ENCODE results near the gene CCT2.

DNA sequence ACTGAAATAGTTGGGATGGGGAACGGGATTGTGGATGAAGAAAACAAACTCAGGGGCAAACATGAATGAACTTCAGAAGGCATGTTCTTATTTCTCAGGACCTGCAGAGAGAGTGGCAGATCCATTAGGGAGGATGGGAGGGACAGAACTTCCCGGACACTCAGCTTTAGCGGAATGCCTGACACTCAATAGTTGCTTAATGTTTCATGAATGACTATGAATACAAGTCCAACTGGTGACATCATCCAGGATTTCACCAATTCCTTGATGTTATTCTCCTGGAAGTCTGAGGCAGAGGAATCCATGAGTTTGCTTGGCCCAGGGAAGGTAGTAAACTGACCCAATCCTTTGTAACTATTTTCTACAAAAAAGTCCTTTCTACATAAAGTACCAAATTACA, 63.2 kb downstream of the CCT2 start:
- no peak for TF ChIP-seq POLR2A (IDR thresholded peaks at IDR 0.05)
- TF ChIP-seq, protein P1, sequence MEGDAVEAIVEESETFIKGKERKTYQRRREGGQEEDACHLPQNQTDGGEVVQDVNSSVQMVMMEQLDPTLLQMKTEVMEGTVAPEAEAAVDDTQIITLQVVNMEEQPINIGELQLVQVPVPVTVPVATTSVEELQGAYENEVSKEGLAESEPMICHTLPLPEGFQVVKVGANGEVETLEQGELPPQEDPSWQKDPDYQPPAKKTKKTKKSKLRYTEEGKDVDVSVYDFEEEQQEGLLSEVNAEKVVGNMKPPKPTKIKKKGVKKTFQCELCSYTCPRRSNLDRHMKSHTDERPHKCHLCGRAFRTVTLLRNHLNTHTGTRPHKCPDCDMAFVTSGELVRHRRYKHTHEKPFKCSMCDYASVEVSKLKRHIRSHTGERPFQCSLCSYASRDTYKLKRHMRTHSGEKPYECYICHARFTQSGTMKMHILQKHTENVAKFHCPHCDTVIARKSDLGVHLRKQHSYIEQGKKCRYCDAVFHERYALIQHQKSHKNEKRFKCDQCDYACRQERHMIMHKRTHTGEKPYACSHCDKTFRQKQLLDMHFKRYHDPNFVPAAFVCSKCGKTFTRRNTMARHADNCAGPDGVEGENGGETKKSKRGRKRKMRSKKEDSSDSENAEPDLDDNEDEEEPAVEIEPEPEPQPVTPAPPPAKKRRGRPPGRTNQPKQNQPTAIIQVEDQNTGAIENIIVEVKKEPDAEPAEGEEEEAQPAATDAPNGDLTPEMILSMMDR (IDR thresholded peaks at IDR 0.05 in 8 of 11, conservative IDR thresholded peaks at IDR 0.05 in 3 of 11), result no peak

Measured in spleen (tissue), 7 donors.